Measurements from ENCODE around the gene APH1A. TPM values are rescaled to one million over a fixed set of nuclear protein-coding genes. Genes with fewer than 3 reads are reported as not detected.
"Not testable (repeated sequence)": the region's sequence is repeated elsewhere in the genome, so short reads cannot be mapped to it uniquely, and the experiment has no call there.

The APH1A gene
- total RNA-seq, 2 experiments from 2014 or later = 129 TPM

GRCh38 chr1:150237176-150237575, 31.6 kb downstream of the APH1A start:
- CTCF ChIA-PET = not testable (repeated sequence)
- POLR2A ChIA-PET = interaction anchor here (0.6 kb wide), 1 partner anchor 227 kb away, joined by 3 read pairs; the partner anchor contains the start of gene OTUD7B

- ChIA-PET CTCF (no interaction called here), POLR2A (interaction anchor here (0.6 kb wide), 3 partner anchors 19 to 281 kb away, joined by 3 to 6 read pairs (median 3); partner anchors contain the start of gene OTUD7B)
Observed at GRCh38 chr1:150236614-150237100, 32.2 kb downstream of the APH1A start.

DNA sequence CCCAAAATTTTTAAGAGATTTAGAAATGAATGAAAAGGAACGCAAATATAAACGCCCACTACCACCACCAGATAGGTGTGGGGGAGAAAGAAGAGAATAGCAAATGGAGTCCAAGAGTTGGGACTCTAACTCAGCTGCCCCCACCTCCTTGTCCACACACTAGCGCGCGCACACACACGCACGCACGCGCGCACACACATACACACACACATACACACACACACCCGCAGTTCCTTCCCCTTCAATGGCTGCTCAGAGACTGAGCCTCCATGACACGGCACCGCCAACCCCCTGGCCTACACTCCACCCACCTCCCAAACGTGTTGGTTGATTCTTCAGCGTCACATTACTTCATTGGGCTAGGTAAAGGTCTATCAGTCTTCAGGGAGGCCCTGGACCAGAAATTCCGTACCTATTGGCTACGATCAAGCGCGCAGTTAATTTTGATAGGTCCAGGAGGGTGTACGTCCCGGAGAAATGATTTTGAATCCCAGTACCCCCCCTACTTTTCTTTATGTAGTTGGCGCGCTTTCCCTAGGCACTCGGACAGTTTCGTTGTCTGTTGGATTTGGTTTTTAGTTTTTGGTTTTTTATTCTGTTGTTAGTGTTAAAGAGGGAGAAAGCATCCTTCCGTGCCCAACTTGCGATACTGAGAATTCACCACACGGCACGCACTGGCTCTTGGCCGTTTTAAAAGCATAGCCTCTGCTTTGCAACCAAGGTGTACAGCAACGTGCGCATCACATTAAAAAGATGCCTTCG, 32.8 kb downstream of the APH1A start, which contains the start of gene ANP32E:
Gene ANP32E, minus strand, starts transcription at position 261 of the 762 bp plus-strand sequence. CDS start 326 bp downstream, outside the sequence.
- ChIA-PET POLR2A (interaction anchor here (0.5 to 1.0 kb wide), 8 partner anchors 19 to 348 kb away, joined by 3 to 6 read pairs (median 3); a partner anchor contains a TSS), CTCF (no interaction called here)

DNA sequence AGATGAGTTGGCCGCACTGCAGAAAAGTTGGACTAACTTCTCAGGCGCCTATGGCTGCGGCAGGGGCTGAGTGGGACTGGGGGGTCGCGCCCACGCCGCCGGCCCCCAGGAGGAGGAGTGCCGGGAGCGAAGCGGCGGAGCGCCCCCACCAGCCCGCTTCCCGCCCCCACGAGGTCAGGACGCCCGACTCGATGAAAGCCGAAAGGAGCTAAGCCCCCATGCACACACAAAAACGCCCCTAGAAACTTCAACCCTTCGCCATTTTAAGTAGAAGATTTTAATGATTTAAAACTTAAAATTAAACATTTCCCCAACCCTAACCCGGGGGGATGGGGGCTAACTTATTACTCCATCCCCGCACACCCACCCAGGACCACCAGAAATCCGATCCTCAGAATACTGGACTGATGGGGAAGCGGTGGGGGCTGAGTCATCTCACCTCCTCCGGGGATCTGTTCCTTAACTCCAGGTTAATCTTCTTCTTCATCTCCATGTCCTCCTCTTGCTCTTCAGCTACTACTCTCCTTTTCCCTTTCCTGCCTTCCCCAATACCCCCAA, 33.4 kb downstream of the APH1A start:
- POLR2A ChIA-PET = interaction anchor here (0.5 to 1.0 kb wide), 7 partner anchors 34 to 348 kb away, joined by 3 read pairs; a partner anchor contains a TSS
- CTCF ChIA-PET = no interaction called here

GRCh38 chr1:150234566-150235293, 34.1 kb downstream of the APH1A start:
- ChIA-PET POLR2A (interaction anchor here (0.6 to 1.5 kb wide), 4 partner anchors 131 to 692 kb away, joined by 3 to 6 read pairs (median 4); a partner anchor contains a TSS), CTCF (interaction anchor here (1.7 to 2.0 kb wide), 2 partner anchors 20 to 21 kb away, joined by 5 to 8 read pairs; no protein-coding TSS in a partner anchor)

DNA sequence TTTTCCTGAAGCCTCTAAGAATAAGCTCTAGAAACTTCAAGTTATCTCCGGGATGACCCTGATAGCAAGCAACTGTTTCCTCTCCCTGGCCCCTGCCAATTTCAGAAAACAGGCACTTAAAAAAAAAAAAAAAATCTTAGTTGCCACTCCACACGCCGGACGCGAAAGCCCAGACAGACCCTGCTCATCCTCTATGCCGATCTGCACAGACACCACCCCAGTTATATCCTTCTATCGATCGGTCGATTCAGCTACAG, 34.6 kb downstream of the APH1A start:
- ChIA-PET CTCF (interaction anchor here (0.6 to 2.0 kb wide), 3 partner anchors 20 to 247 kb away, joined by 3 to 8 read pairs (median 5); no protein-coding TSS in a partner anchor), POLR2A (interaction anchor here (0.6 to 1.5 kb wide), 10 partner anchors 11 to 692 kb away, joined by 3 to 7 read pairs (median 5); partner anchors contain the start of gene MCL1)

DNA sequence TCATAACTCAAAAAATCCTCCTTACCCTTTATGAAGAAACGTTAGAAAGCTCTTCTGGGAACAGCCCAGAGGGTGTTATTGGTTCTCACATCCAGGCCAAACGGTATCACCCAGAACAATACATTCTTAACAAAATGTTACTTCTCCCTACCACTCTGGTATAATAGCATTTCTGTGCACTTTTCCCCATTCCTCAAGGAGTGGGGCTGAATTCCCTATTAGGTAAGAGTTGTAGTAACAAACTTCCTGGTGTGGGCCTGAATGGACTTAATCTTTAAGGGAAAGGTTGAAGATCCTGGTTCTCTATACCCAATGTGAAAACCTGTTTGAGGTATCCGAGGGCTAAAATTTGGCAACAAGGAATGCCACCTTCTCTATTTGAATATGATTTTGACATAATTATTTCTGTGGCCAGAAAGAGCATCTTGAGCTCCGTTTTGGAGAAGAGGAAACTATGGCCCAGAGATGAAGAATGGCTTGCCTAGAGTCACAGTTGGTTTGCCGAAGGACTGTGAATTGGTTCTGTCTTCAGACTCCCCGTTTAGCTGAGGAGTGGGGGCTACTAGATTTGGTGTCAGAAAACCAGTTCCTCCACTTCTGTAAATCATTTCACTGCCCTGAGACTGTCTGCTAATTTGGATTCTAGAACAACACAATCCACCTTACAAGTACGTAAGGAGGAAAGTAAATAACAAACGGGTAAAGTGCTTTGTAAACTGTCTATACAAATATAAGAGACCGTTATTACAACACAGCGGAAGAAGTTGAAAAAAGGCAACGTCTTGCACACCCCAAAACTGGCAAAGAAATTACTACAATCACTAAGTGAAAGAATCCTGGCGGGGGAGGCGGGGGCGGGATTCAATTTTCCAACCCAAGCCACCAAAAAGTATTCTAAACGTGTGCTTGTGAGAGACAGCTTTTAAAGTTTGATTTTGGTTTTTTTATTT, 35.2 kb downstream of the APH1A start:
- ChIA-PET CTCF (interaction anchor here (0.6 to 2.0 kb wide), 5 partner anchors 19 to 247 kb away, joined by 3 to 8 read pairs (median 4); no protein-coding TSS in a partner anchor), POLR2A (interaction anchor here (0.6 to 1.5 kb wide), 13 partner anchors 10 to 825 kb away, joined by 3 to 9 read pairs (median 5); partner anchors contain the start of gene MCL1)

DNA sequence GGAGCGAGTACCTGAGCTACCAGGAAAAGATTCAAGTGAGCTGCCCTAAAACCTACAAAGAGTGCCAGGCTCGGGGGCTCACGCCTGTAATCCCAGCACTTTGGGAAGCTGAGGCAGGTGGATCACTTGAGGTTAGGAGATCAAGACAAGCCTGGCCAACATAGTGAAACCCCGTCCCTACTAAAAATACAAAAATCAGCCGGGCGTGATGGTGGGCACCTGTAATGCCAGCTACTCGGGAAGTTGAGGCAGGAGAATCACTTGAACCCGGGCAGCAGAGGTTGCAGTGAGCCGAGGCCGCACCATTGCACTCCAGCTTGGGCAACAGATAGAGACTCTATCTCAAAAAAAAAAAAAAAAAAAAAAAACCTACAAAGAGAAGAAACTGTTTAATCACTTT, 35.9 kb downstream of the APH1A start:
- ChIA-PET POLR2A (interaction anchor here (0.6 to 1.5 kb wide), 5 partner anchors 20 to 826 kb away, joined by 3 to 9 read pairs (median 6); a partner anchor contains a TSS), CTCF (interaction anchor here (0.7 to 2.0 kb wide), 4 partner anchors 19 to 160 kb away, joined by 3 to 8 read pairs (median 4); no protein-coding TSS in a partner anchor)

GRCh38 chr1:150228246-150228645, 40.6 kb downstream of the APH1A start:
- POLR2A ChIA-PET = interaction anchor here (0.7 to 0.8 kb wide), 3 partner anchors 78 to 458 kb away, joined by 3 to 5 read pairs (median 5); no protein-coding TSS in a partner anchor
- CTCF ChIA-PET = not testable (repeated sequence)

GRCh38 chr1:150227228-150227627, 41.6 kb downstream of the APH1A start:
- ChIA-PET CTCF (no interaction called here), POLR2A (no interaction called here)

- ChIA-PET CTCF (no interaction called here), POLR2A (no interaction called here)
Observed at GRCh38 chr1:150226486-150226885, 42.3 kb downstream of the APH1A start.

DNA sequence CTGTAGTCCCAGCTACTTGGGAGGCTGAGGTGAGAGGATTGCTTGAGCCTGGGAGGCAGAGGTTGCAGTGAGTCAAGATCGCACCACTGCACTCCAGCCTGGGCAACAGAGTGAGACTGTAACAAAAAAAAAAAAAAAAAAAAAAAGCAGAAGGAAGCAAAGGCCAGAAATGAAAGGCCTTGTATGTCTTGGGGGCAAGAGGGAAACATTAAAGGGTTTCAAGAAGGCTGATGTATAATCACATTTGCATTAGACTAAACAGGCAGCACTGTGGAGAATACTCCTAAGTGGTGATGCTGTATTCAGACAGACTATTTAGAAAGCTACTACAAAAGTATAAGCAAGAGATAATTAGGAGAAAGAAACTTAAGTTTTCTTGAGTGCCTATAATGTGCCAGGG, 43.3 kb downstream of the APH1A start:
- ChIA-PET CTCF (interaction anchor here (0.5 to 0.6 kb wide), 2 partner anchors 32 to 116 kb away, joined by 3 to 4 read pairs; no protein-coding TSS in a partner anchor), POLR2A (no interaction called here)

DNA sequence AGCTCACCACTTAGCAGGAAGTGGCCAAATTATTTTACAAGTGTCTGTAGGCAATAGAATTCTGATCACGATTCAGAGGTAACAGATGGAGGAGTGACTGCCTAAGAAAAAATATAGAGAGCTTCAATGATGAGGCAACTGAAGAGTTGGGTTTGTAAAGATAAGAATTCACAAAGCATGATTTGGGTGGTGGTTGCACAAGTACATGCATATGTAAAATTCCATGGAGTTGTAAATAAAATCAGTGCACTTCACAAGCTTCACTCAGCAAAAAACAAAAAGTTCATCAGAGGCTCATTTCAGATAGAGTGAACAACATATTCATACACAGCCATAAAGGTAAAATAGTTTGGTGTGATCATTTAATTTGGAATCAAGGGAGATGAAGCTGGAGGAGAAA, 43.8 kb downstream of the APH1A start:
- CTCF ChIA-PET = no interaction called here
- POLR2A ChIA-PET = no interaction called here

GRCh38 chr1:150221552-150221951, 47.3 kb downstream of the APH1A start:
- ChIA-PET CTCF (no interaction called here), POLR2A (no interaction called here)

DNA sequence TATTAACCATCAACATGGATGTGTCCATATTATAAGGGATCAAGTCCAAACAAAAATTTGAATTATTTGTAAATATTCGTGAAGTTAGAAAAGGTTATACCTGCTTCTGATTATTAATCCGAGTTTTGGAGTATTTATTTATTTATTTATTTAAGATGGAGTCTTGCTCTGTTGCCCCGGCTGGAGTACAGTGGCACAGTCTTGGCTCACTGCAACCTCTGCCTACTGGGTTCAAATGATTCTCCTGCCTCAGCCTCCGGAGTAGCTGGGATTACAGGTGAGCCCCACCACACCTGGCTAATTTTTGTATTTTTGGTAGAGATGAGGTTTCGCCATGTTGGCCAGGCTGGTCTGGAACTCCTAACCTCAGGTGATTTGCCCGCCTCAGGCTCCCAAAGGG, 53.0 kb downstream of the APH1A start:
- POLR2A ChIA-PET, CTCF ChIA-PET: not testable (repeated sequence)
